ENCODE results near the gene CREB3L4.

- TF ChIP-seq EZH2phosphoT487 (IDR thresholded peaks at IDR 0.05; ENCODE audit: borderline replicate concordance, low read length) (no peak), CTCF (IDR thresholded peaks at IDR 0.05; ENCODE audit: low read depth, low read length, poor library complexity, severe bottlenecking) (no peak)
These were observed 22.9 kb upstream of the CREB3L4 start for GRCh38 chr1:153944827-153945117.
